Measurements from ENCODE around the gene SOHLH1. TPM values are rescaled to one million over a fixed set of nuclear protein-coding genes. Genes with fewer than 3 reads are reported as not detected.

Gene SOHLH1
- total RNA-seq, 5 donors from 2014 or later (not counting 1 experiment from before 2014, with no cell fraction given): not detected

GRCh38 chr9:135683401-135684034 lies 15.8 kb downstream of the SOHLH1 start:
- Mint-ChIP-seq H3K4me1 (no peaks in the 10 kb centered on the region), H3K36me3 (no peaks in the 10 kb centered on the region), H3K4me3 (no peak overlapping the region), H3K27ac (no peak overlapping the region), H3K9me3 (no peaks in the 10 kb centered on the region), H3K27me3 (peaks cover 4 to 30% of the 10 kb centered on the region in 2 donors)
- H3K36me3 ChIP-seq (ENCODE audit: control insufficient read depth in 2 of 2, extremely low read depth in 1 of 2, insufficient read depth in 1 of 2, low read length in 1 of 2): no peaks in the 10 kb centered on the region
- no peak for DNase-seq
- CTCF ChIA-PET: no interaction called here
- no peaks in the 10 kb centered on the region for H3K9me3 ChIP-seq
- no peak for ATAC-seq (replicated peaks in 1 of 4)
- WGBS (ENCODE audit: insufficient coverage): 76% methylated on average over 12 of the region's 15 CpGs
- H3K27ac ChIP-seq (ENCODE audit: low read length): no peak overlapping the region
- POLR2A ChIA-PET: no interaction called here
- no peaks in the 10 kb centered on the region for H3K4me1 ChIP-seq (ENCODE audit: control insufficient read depth in 1 of 2, extremely low read depth in 1 of 2, insufficient read depth in 2 of 2, low read length in 2 of 2)
- peaks cover 0 to 57% of the 10 kb centered on the region in 2 experiments for H3K27me3 ChIP-seq (replicated peaks in 1 of 2; ENCODE audit: control insufficient read depth in 2 of 2, extremely low read depth in 1 of 2, insufficient read depth in 2 of 2, low read length in 1 of 2)
- no peak overlapping the region for H3K4me3 ChIP-seq (ENCODE audit: control insufficient read depth in 1 of 2, extremely low read depth in 1 of 2, low read length in 1 of 2)

- ATAC-seq (replicated peaks in 1 of 4) (no peak), DNase-seq (no peak)
- no peak overlapping the region for H3K27ac Mint-ChIP-seq
- 82% methylated on average over 5 of the region's 5 CpGs for WGBS (ENCODE audit: insufficient coverage)
- H3K4me1 ChIP-seq (ENCODE audit: control insufficient read depth in 1 of 2, extremely low read depth in 1 of 2, insufficient read depth in 2 of 2, low read length in 2 of 2): no peaks in the 10 kb centered on the region
- peaks cover 4 to 25% of the 10 kb centered on the region in 2 donors for H3K27me3 Mint-ChIP-seq
- peaks cover 0 to 42% of the 10 kb centered on the region in 2 experiments for H3K27me3 ChIP-seq (replicated peaks in 1 of 2; ENCODE audit: control insufficient read depth in 2 of 2, extremely low read depth in 1 of 2, insufficient read depth in 2 of 2, low read length in 1 of 2)
- H3K4me3 ChIP-seq (ENCODE audit: control insufficient read depth in 1 of 2, extremely low read depth in 1 of 2, low read length in 1 of 2): no peak overlapping the region
- H3K4me1 Mint-ChIP-seq: no peaks in the 10 kb centered on the region
- H3K9me3 ChIP-seq: no peaks in the 10 kb centered on the region
- no peak overlapping the region for H3K4me3 Mint-ChIP-seq
- CTCF ChIA-PET: interaction anchor here in 1 of 2 donors (0.6 kb wide), 1 partner anchor 888 kb away, joined by 3 read pairs; no protein-coding TSS in a partner anchor
- no peaks in the 10 kb centered on the region for H3K36me3 ChIP-seq (ENCODE audit: control insufficient read depth in 2 of 2, extremely low read depth in 1 of 2, insufficient read depth in 1 of 2, low read length in 1 of 2)
- H3K27ac ChIP-seq (ENCODE audit: low read length): no peak overlapping the region
- H3K9me3 Mint-ChIP-seq: no peaks in the 10 kb centered on the region
- H3K36me3 Mint-ChIP-seq: no peaks in the 10 kb centered on the region
- POLR2A ChIA-PET: no interaction called here
These were observed 18.1 kb downstream of the SOHLH1 start for GRCh38 chr9:135681161-135681560.

- no peak for DNase-seq
- Histone ChIP-seq H3K36me3 (ENCODE audit: control insufficient read depth in 2 of 2, extremely low read depth in 1 of 2, insufficient read depth in 1 of 2, low read length in 1 of 2) (no peaks in the 10 kb centered on the region), H3K27ac (ENCODE audit: low read length) (no peak overlapping the region), H3K27me3 (replicated peaks in 1 of 2; ENCODE audit: control insufficient read depth in 2 of 2, extremely low read depth in 1 of 2, insufficient read depth in 2 of 2, low read length in 1 of 2) (peaks cover 0 to 35% of the 10 kb centered on the region in 2 experiments), H3K9me3 (no peaks in the 10 kb centered on the region), H3K4me3 (ENCODE audit: control insufficient read depth in 1 of 2, extremely low read depth in 1 of 2, low read length in 1 of 2) (no peak overlapping the region), H3K4me1 (ENCODE audit: control insufficient read depth in 1 of 2, extremely low read depth in 1 of 2, insufficient read depth in 2 of 2, low read length in 2 of 2) (no peaks in the 10 kb centered on the region)
- ATAC-seq (replicated peaks in 1 of 4): no peak
- ChIA-PET POLR2A (no interaction called here), CTCF (no interaction called here)
- no peak overlapping the region for H3K27ac Mint-ChIP-seq
- H3K9me3 Mint-ChIP-seq: no peaks in the 10 kb centered on the region
- 73% methylated on average over 16 of the region's 16 CpGs for WGBS (ENCODE audit: insufficient coverage)
- H3K4me1 Mint-ChIP-seq: no peaks in the 10 kb centered on the region
- H3K4me3 Mint-ChIP-seq: no peak overlapping the region
- peaks cover 4 to 23% of the 10 kb centered on the region in 2 donors for H3K27me3 Mint-ChIP-seq
- H3K36me3 Mint-ChIP-seq: no peaks in the 10 kb centered on the region
These were observed 19.2 kb downstream of the SOHLH1 start for GRCh38 chr9:135680056-135680455.

GRCh38 chr9:135678236-135679017 lies 20.9 kb downstream of the SOHLH1 start:
- ATAC-seq (replicated peaks in 1 of 4): no peak
- 93% methylated on average over 16 of the region's 20 CpGs for WGBS (ENCODE audit: insufficient coverage)
- no peak overlapping the region for H3K27ac Mint-ChIP-seq
- Histone ChIP-seq H3K9me3 (no peaks in the 10 kb centered on the region), H3K4me1 (ENCODE audit: control insufficient read depth in 1 of 2, extremely low read depth in 1 of 2, insufficient read depth in 2 of 2, low read length in 2 of 2) (no peaks in the 10 kb centered on the region), H3K36me3 (ENCODE audit: control insufficient read depth in 2 of 2, extremely low read depth in 1 of 2, insufficient read depth in 1 of 2, low read length in 1 of 2) (no peaks in the 10 kb centered on the region), H3K4me3 (ENCODE audit: control insufficient read depth in 1 of 2, extremely low read depth in 1 of 2, low read length in 1 of 2) (no peak overlapping the region), H3K27me3 (replicated peaks in 1 of 2; ENCODE audit: control insufficient read depth in 2 of 2, extremely low read depth in 1 of 2, insufficient read depth in 2 of 2, low read length in 1 of 2) (peaks cover 0 to 23% of the 10 kb centered on the region in 2 experiments), H3K27ac (ENCODE audit: low read length) (no peak overlapping the region)
- H3K4me1 Mint-ChIP-seq: no peaks in the 10 kb centered on the region
- CTCF ChIA-PET: no interaction called here
- DNase-seq: no peak
- POLR2A ChIA-PET: no interaction called here
- H3K9me3 Mint-ChIP-seq: no peaks in the 10 kb centered on the region
- H3K27me3 Mint-ChIP-seq: peaks cover 4 to 14% of the 10 kb centered on the region in 2 donors
- no peak overlapping the region for H3K4me3 Mint-ChIP-seq
- H3K36me3 Mint-ChIP-seq: no peaks in the 10 kb centered on the region

- H3K4me3 Mint-ChIP-seq: no peak overlapping the region
- no peak for ATAC-seq (replicated peaks in 1 of 4)
- ChIA-PET CTCF (no interaction called here), POLR2A (no interaction called here)
- no peaks in the 10 kb centered on the region for H3K36me3 ChIP-seq (ENCODE audit: control insufficient read depth in 2 of 2, extremely low read depth in 1 of 2, insufficient read depth in 1 of 2, low read length in 1 of 2)
- H3K4me1 Mint-ChIP-seq: no peaks in the 10 kb centered on the region
- 83% methylated on average over 21 of the region's 22 CpGs for WGBS (ENCODE audit: insufficient coverage)
- DNase-seq: no peak
- no peak overlapping the region for H3K27ac Mint-ChIP-seq
- H3K9me3 Mint-ChIP-seq: no peaks in the 10 kb centered on the region
- no peaks in the 10 kb centered on the region for H3K9me3 ChIP-seq
- no peaks in the 10 kb centered on the region for H3K36me3 Mint-ChIP-seq
- H3K27me3 Mint-ChIP-seq: peaks cover 4 to 10% of the 10 kb centered on the region in 2 donors
- no peak overlapping the region for H3K4me3 ChIP-seq (ENCODE audit: control insufficient read depth in 1 of 2, extremely low read depth in 1 of 2, low read length in 1 of 2)
- H3K27me3 ChIP-seq (replicated peaks in 1 of 2; ENCODE audit: control insufficient read depth in 2 of 2, extremely low read depth in 1 of 2, insufficient read depth in 2 of 2, low read length in 1 of 2): peaks cover 0 to 17% of the 10 kb centered on the region in 2 experiments
- no peaks in the 10 kb centered on the region for H3K4me1 ChIP-seq (ENCODE audit: control insufficient read depth in 1 of 2, extremely low read depth in 1 of 2, insufficient read depth in 2 of 2, low read length in 2 of 2)
- H3K27ac ChIP-seq (ENCODE audit: low read length): no peak overlapping the region
These were observed 21.6 kb downstream of the SOHLH1 start for GRCh38 chr9:135677641-135678168.

GRCh38 chr9:135676891-135677290 lies 22.4 kb downstream of the SOHLH1 start:
- Histone ChIP-seq H3K4me3 (ENCODE audit: control insufficient read depth in 1 of 2, extremely low read depth in 1 of 2, low read length in 1 of 2) (no peak overlapping the region), H3K9me3 (no peaks in the 10 kb centered on the region), H3K4me1 (ENCODE audit: control insufficient read depth in 1 of 2, extremely low read depth in 1 of 2, insufficient read depth in 2 of 2, low read length in 2 of 2) (no peaks in the 10 kb centered on the region), H3K27ac (ENCODE audit: low read length) (no peak overlapping the region), H3K36me3 (ENCODE audit: control insufficient read depth in 2 of 2, extremely low read depth in 1 of 2, insufficient read depth in 1 of 2, low read length in 1 of 2) (no peaks in the 10 kb centered on the region), H3K27me3 (replicated peaks in 1 of 2; ENCODE audit: control insufficient read depth in 2 of 2, extremely low read depth in 1 of 2, insufficient read depth in 2 of 2, low read length in 1 of 2) (peaks cover 0 to 14% of the 10 kb centered on the region in 2 experiments)
- ATAC-seq (replicated peaks in 1 of 4) (no peak), DNase-seq (no peak)
- Mint-ChIP-seq H3K4me3 (no peak overlapping the region), H3K27ac (no peak overlapping the region), H3K36me3 (no peaks in the 10 kb centered on the region), H3K4me1 (no peaks in the 10 kb centered on the region), H3K9me3 (no peaks in the 10 kb centered on the region), H3K27me3 (peaks cover 4 to 11% of the 10 kb centered on the region in 2 donors)
- ChIA-PET CTCF (no interaction called here), POLR2A (no interaction called here)
- WGBS (ENCODE audit: insufficient coverage): 85% methylated on average over 9 of the region's 13 CpGs

Data from T-cell (primary cell).